A673 (cell line): ENCODE measurements around the gene TREML4. TPM values are rescaled to one million over a fixed set of nuclear protein-coding genes. Genes with fewer than 3 reads are reported as not detected.
A peak's percentile ranks its signal among the peaks of the same experiment; 100 is the strongest.

Experiments
- BruUV-seq: library from RNA; stranded (reverse); fragments of 400-500 nt; replicated peaks from 2 replicates; lab custom pipeline; 2021; lab: Mats Ljungman, UMichigan
- CTCF ChIA-PET: fragments of 300-600 bp; sonication (Branson Sonifier 250); formaldehyde crosslinking; loops from one replicate; lab custom pipeline; 2022; ENCODE audit warnings: antibody characterized with exemption; lab: Charles Lee
- POLR2A ChIA-PET: fragments of 300-600 bp; sonication (Branson Sonifier 250); formaldehyde crosslinking; loops from one replicate; lab custom pipeline; 2022; ENCODE audit warnings: antibody characterized with exemption; ENCODE audit not compliant: low non-redundant PET; lab: Charles Lee
- DNase-seq: peaks from one replicate; pipeline ENCODE4 v3.0.0-alpha.2; 2015; ENCODE audit warnings: low spot score
- H3K27ac ChIP-seq: fragments of 200-600 bp; sonication (generic); 2 replicates; pipeline ENCODE4 v1.5.1; 2016; ENCODE audit warnings: mixed run types, low read depth, mild to moderate bottlenecking, mixed read lengths, antibody characterized with exemption, low read length; ENCODE audit not compliant: poor library complexity, severe bottlenecking
- H3K27me3 ChIP-seq: fragments of 200-600 bp; sonication (generic); replicated peaks from 2 replicates; pipeline ENCODE4 v1.6.1; 2017; ENCODE audit warnings: mixed run types, low read depth, mild to moderate bottlenecking, mixed read lengths, antibody characterized with exemption, low read length; ENCODE audit not compliant: insufficient read depth, poor library complexity
- H3K36me3 ChIP-seq: fragments of 200-600 bp; sonication (generic); 2 replicates; pipeline ENCODE4 v1.6.1; 2016; ENCODE audit warnings: mixed run types, mild to moderate bottlenecking, mixed read lengths, antibody characterized with exemption, low read length; ENCODE audit not compliant: insufficient read depth, poor library complexity, severe bottlenecking
- H3K4me1 ChIP-seq: fragments of 200-600 bp; sonication (generic); 2 replicates; pipeline ENCODE4 v1.6.1; 2017; ENCODE audit warnings: mixed run types, mild to moderate bottlenecking, mixed read lengths, antibody characterized with exemption, low read length; ENCODE audit not compliant: insufficient read depth, poor library complexity, severe bottlenecking
- H3K4me3 ChIP-seq: fragments of 200-600 bp; sonication (generic); 2 replicates; pipeline ENCODE4 v1.5.1; 2016; ENCODE audit warnings: low read depth, mixed run types, mild to moderate bottlenecking, mixed read lengths, low read length; ENCODE audit not compliant: poor library complexity, severe bottlenecking
- H3K9me3 ChIP-seq: fragments of 200-600 bp; sonication (generic); 2 replicates; pipeline ENCODE4 v1.6.1; 2016; ENCODE audit warnings: mixed run types, low read depth, mild to moderate bottlenecking, mixed read lengths, antibody characterized with exemption, low read length; ENCODE audit not compliant: poor library complexity, severe bottlenecking
- CTCF ChIP-seq: fragments of 300-800, 200-600 bp; sonication (generic); conservative IDR thresholded peaks from 2 replicates; pipeline ENCODE4 v1.5.1; 2017; ENCODE audit warnings: low read depth, mild to moderate bottlenecking, antibody characterized with exemption, low read length, moderate library complexity, mixed read lengths
- EZH2 ChIP-seq: fragments of 200-600 bp; sonication (generic); IDR thresholded peaks from 2 replicates; pipeline ENCODE4 v1.6.1; 2017; ENCODE audit warnings: borderline replicate concordance, low read depth, mild to moderate bottlenecking, mixed read lengths, antibody characterized with exemption, low read length; ENCODE audit not compliant: poor library complexity, severe bottlenecking
- intact Hi-C: fragments of 100-400 bp; cut with micrococcal nuclease; formaldehyde crosslinking; loops from one replicate; pipeline ENCODE4 v1.10.0; 2022; ENCODE audit not compliant: unreplicated experiment
- total RNA-seq: library from RNA; stranded (reverse); gene quantifications from 2 replicates; pipeline ENCODE4 v1.2.3, GENCODE V29; 2021

Gene TREML4
- total RNA-seq, 1 experiment from 2014 or later: not detected

GRCh38 chr6:41255638-41256246 is 27.6 kb downstream of the TREML4 start:
- CTCF ChIA-PET: no interaction called here

GRCh38 chr6:41256383-41256782 is 28.2 kb downstream of the TREML4 start:
- TF ChIP-seq CTCF (no peak), EZH2 (no peak)
- peaks cover 44% of the 10 kb centered on the region for H3K4me1 ChIP-seq
- peak overlapping the region; percentile 90 for H3K27ac ChIP-seq
- H3K9me3 ChIP-seq: peaks cover 9% of the 10 kb centered on the region
- no TSS peak for BruUV-seq
- no peaks in the 10 kb centered on the region for H3K36me3 ChIP-seq
- ChIA-PET CTCF (interaction anchor here (0.7 kb wide), 1 partner anchor 228 kb away, joined by 12 read pairs; no protein-coding TSS in a partner anchor), POLR2A (interaction anchor here (0.6 kb wide), 1 partner anchor 271 kb away, joined by 13 read pairs; no protein-coding TSS in a partner anchor)
- H3K4me3 ChIP-seq: no peak overlapping the region
- no peak for DNase-seq
- intact Hi-C loops: no loop called here
- H3K27me3 ChIP-seq: no peaks in the 10 kb centered on the region

More at GRCh38 chr6:41255638-41256246, 27.6 kb downstream of the TREML4 start:
- TF ChIP-seq EZH2 (no peak), CTCF (no peak)
- H3K9me3 ChIP-seq: peaks cover 3% of the 10 kb centered on the region
- intact Hi-C loops: no loop called here
- peak overlapping the region; percentile 90 for H3K27ac ChIP-seq
- BruUV-seq: no TSS peak
- no peak for DNase-seq
- H3K4me1 ChIP-seq: peaks cover 44% of the 10 kb centered on the region
- no peak overlapping the region for H3K4me3 ChIP-seq
- POLR2A ChIA-PET: no interaction called here
- no peaks in the 10 kb centered on the region for H3K27me3 ChIP-seq
- no peaks in the 10 kb centered on the region for H3K36me3 ChIP-seq

- intact Hi-C loops: no loop called here
- H3K4me1 ChIP-seq: peaks cover 44% of the 10 kb centered on the region
- peaks cover 17% of the 10 kb centered on the region for H3K9me3 ChIP-seq
- CTCF ChIA-PET: interaction anchor here (0.5 kb wide), 1 partner anchor 20 kb away, joined by 5 read pairs; no protein-coding TSS in a partner anchor
- no TSS peak for BruUV-seq
- peak overlapping the region; percentile 90 for H3K27ac ChIP-seq
- peak overlapping the region; percentile 7 for H3K4me3 ChIP-seq
- no peak for TF ChIP-seq EZH2
- no peak for TF ChIP-seq CTCF
- H3K27me3 ChIP-seq: no peaks in the 10 kb centered on the region
- H3K36me3 ChIP-seq: no peaks in the 10 kb centered on the region
- peak; percentile 96 for DNase-seq
- POLR2A ChIA-PET: interaction anchor here (0.8 kb wide), 1 partner anchor 1900 kb away, joined by 4 read pairs; no protein-coding TSS in a partner anchor
Observed at GRCh38 chr6:41257369-41258195, 29.4 kb downstream of the TREML4 start.
